Caco-2 (cell line): ENCODE data around the gene EVA1C. TPM values are rescaled to one million over a fixed set of nuclear protein-coding genes. Genes with fewer than 3 reads are reported as not detected.

ENCODE experiments used
- BruUV-seq: library from RNA; stranded (reverse); fragments of 400-500 nt; replicated peaks from 2 replicates; lab custom pipeline; 2021; lab: Mats Ljungman, UMichigan
- CTCF ChIA-PET: fragments of 300-600 bp; sonication (Branson Sonifier 250); formaldehyde crosslinking; loops from one replicate; lab custom pipeline; 2022; ENCODE audit warnings: antibody characterized with exemption; lab: Charles Lee
- POLR2A ChIA-PET: fragments of 300-600 bp; sonication (Branson Sonifier 250); formaldehyde crosslinking; loops from one replicate; lab custom pipeline; 2022; ENCODE audit warnings: antibody characterized with exemption; lab: Charles Lee
- DNase-seq, 2 experiments: peaks; one replicate each; pipeline versions ENCODE4 v3.0.0 to v3.0.0-alpha.2; 2020 to 2022
- H3K27me3 ChIP-seq: replicated peaks from 2 replicates; pipeline ENCODE4 v1.6.0; 2011; ENCODE audit warnings: low read length; ENCODE audit not compliant: control insufficient read depth, insufficient read depth
- H3K36me3 ChIP-seq: 2 replicates; pipeline ENCODE4 v1.5.1; 2011; ENCODE audit warnings: low read length; ENCODE audit not compliant: control insufficient read depth, insufficient read depth
- H3K4me1 ChIP-seq: fragments of 250-450 bp; sonication (Bioruptor Pico); 2 replicates; pipeline ENCODE4 v1.5.1; 2020; ENCODE audit warnings: mild to moderate bottlenecking
- H3K4me3 ChIP-seq: 2 replicates; pipeline ENCODE4 v1.5.1; 2011; ENCODE audit warnings: low read depth, mild to moderate bottlenecking, control low read depth, low read length
- H3K9me3 ChIP-seq: fragments of 250-450 bp; sonication (Bioruptor Pico); 2 replicates; pipeline ENCODE4 v1.5.1; 2020; ENCODE audit warnings: mild to moderate bottlenecking, moderate library complexity
- H3K27ac Mint-ChIP-seq: one replicate; pipeline ENCODE4 v1.8.0; 2022; ENCODE audit warnings: mixed read lengths; ENCODE audit not compliant: unreplicated experiment
- H3K27me3 Mint-ChIP-seq: one replicate; pipeline ENCODE4 v1.8.0; 2022; ENCODE audit warnings: mixed read lengths; ENCODE audit not compliant: insufficient read depth, unreplicated experiment
- H3K36me3 Mint-ChIP-seq: one replicate; pipeline ENCODE4 v1.8.0; 2022; ENCODE audit warnings: mild to moderate bottlenecking, mixed read lengths; ENCODE audit not compliant: insufficient read depth, unreplicated experiment
- H3K4me1 Mint-ChIP-seq: one replicate; pipeline ENCODE4 v1.8.0; 2022; ENCODE audit warnings: low read depth, mixed read lengths; ENCODE audit not compliant: unreplicated experiment
- H3K4me3 Mint-ChIP-seq: one replicate; pipeline ENCODE4 v1.8.0; 2022; ENCODE audit warnings: mild to moderate bottlenecking, moderate library complexity, mixed read lengths; ENCODE audit not compliant: unreplicated experiment
- H3K9me3 Mint-ChIP-seq: one replicate; pipeline ENCODE4 v1.8.0; 2022; ENCODE audit warnings: mixed read lengths; ENCODE audit not compliant: unreplicated experiment
- CTCF ChIP-seq, 2 experiments: fragments of 200-600 bp in 1 of 2; IDR thresholded peaks; 1 replicate in 1 of 2; 2 replicates in 1 of 2; pipeline versions ENCODE4 v1.5.1 to v1.8.0; 2011 to 2022; ENCODE audit warnings: antibody characterized with exemption in 1 of 2, control low read depth in 1 of 2, inconsistent platforms in 1 of 2, low read depth in 1 of 2, low read length in 1 of 2, mild to moderate bottlenecking in 1 of 2, moderate library complexity in 1 of 2; ENCODE audit not compliant: insufficient read depth in 1 of 2, severe bottlenecking in 1 of 2, unreplicated experiment in 1 of 2
- intact Hi-C: fragments of 100-400 bp; cut with micrococcal nuclease; formaldehyde crosslinking; loops from one replicate; pipeline ENCODE4 v1.10.0; 2022; ENCODE audit not compliant: unreplicated experiment
- total RNA-seq: library from RNA; stranded (reverse); gene quantifications from 2 replicates; pipeline ENCODE4 v1.2.3, GENCODE V29; 2022

The EVA1C gene
- total RNA-seq, 1 experiment from 2014 or later: not detected

GRCh38 chr21:32549440-32549839 lies 136.9 kb downstream of the EVA1C start:
- Histone ChIP-seq H3K27me3 (no peaks in the 10 kb centered on the region), H3K4me1 (no peaks in the 10 kb centered on the region), H3K36me3 (no peaks in the 10 kb centered on the region), H3K4me3 (no peak overlapping the region), H3K9me3 (no peaks in the 10 kb centered on the region)
- Mint-ChIP-seq H3K4me3 (no peak overlapping the region), H3K27me3 (peaks cover 9% of the 10 kb centered on the region), H3K9me3 (no peaks in the 10 kb centered on the region), H3K27ac (no peak overlapping the region), H3K4me1 (no peaks in the 10 kb centered on the region), H3K36me3 (no peaks in the 10 kb centered on the region)
- TF ChIP-seq CTCF (IDR thresholded peaks at IDR 0.05; ENCODE audit: insufficient read depth in 1 of 2, low read depth in 1 of 2, low read length in 1 of 2, severe bottlenecking in 1 of 2, unreplicated experiment in 1 of 2): no peak
- POLR2A ChIA-PET: no interaction called here
- BruUV-seq: no TSS peak
- intact Hi-C loops: no loop called here
- CTCF ChIA-PET: interaction anchor here (0.6 kb wide), 1 partner anchor 9 kb away, joined by 4 read pairs; no protein-coding TSS in a partner anchor
- DNase-seq: no peak

DNA sequence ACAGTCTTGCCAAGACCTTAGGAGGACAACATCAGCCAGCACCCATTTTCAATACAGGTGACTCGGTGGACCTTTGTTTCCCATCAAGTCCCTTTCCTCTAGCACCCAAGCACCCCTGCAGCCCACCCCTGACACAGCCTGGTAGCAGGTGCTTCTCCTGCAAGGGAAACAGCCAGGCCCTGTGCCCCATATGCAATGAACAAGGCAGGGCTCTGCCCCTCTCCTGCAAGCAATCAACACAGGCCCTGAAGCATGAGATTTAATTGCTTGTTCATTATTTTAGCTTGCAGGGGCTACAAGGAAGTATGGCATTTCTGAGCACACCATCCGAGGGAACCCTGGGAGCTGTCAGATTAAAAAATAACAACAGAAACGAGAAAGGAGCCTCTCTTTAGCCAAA lies 137.4 kb downstream of the EVA1C start:
- ChIA-PET POLR2A (no interaction called here), CTCF (interaction anchor here (0.6 kb wide), 1 partner anchor 9 kb away, joined by 4 read pairs; no protein-coding TSS in a partner anchor)
- H3K27ac Mint-ChIP-seq: no peak overlapping the region
- Histone ChIP-seq H3K4me1 (no peaks in the 10 kb centered on the region), H3K9me3 (no peaks in the 10 kb centered on the region), H3K36me3 (no peaks in the 10 kb centered on the region), H3K27me3 (no peaks in the 10 kb centered on the region), H3K4me3 (no peak overlapping the region)
- TF ChIP-seq CTCF (IDR thresholded peaks at IDR 0.05; ENCODE audit: insufficient read depth in 1 of 2, low read depth in 1 of 2, low read length in 1 of 2, severe bottlenecking in 1 of 2, unreplicated experiment in 1 of 2): no peak
- H3K4me1 Mint-ChIP-seq: no peaks in the 10 kb centered on the region
- peaks cover 9% of the 10 kb centered on the region for H3K27me3 Mint-ChIP-seq
- H3K9me3 Mint-ChIP-seq: no peaks in the 10 kb centered on the region
- BruUV-seq: no TSS peak
- intact Hi-C loops: no loop called here
- DNase-seq: no peak
- no peaks in the 10 kb centered on the region for H3K36me3 Mint-ChIP-seq
- no peak overlapping the region for H3K4me3 Mint-ChIP-seq

- intact Hi-C loops: no loop called here
- ChIA-PET CTCF (no interaction called here), POLR2A (no interaction called here)
- no peak for DNase-seq
- H3K27me3 ChIP-seq: no peaks in the 10 kb centered on the region
- H3K4me1 ChIP-seq: no peaks in the 10 kb centered on the region
- H3K27ac Mint-ChIP-seq: no peak overlapping the region
- BruUV-seq: no TSS peak
- no peaks in the 10 kb centered on the region for H3K4me1 Mint-ChIP-seq
- H3K4me3 ChIP-seq: no peak overlapping the region
- no peaks in the 10 kb centered on the region for H3K27me3 Mint-ChIP-seq
- no peak for TF ChIP-seq CTCF (IDR thresholded peaks at IDR 0.05; ENCODE audit: insufficient read depth in 1 of 2, low read depth in 1 of 2, low read length in 1 of 2, severe bottlenecking in 1 of 2, unreplicated experiment in 1 of 2)
- no peaks in the 10 kb centered on the region for H3K36me3 Mint-ChIP-seq
- no peak overlapping the region for H3K4me3 Mint-ChIP-seq
- no peaks in the 10 kb centered on the region for H3K36me3 ChIP-seq
- no peaks in the 10 kb centered on the region for H3K9me3 ChIP-seq
- no peaks in the 10 kb centered on the region for H3K9me3 Mint-ChIP-seq
These were observed 142.5 kb downstream of the EVA1C start for GRCh38 chr21:32554832-32555638.
